GM23338 (cell line): ENCODE results near the gene HDAC3.

ENCODE experiments used
- CREB1 ChIP-seq: fragments of 250-450 bp; sonication (Bioruptor Pico); IDR thresholded peaks from 2 replicates; pipeline ENCODE4 v1.5.0; 2020; ENCODE audit warnings: low read depth, mild to moderate bottlenecking, moderate library complexity
- ETS1 ChIP-seq: IDR thresholded peaks from 2 replicates; pipeline ENCODE4 v1.6.1; 2016; ENCODE audit warnings: antibody characterized with exemption
- EZH2 ChIP-seq: fragments of 200-600 bp; sonication (generic); IDR thresholded peaks from one replicate; pipeline ENCODE4 v1.8.0; 2017; ENCODE audit warnings: antibody characterized with exemption, mild to moderate bottlenecking, low read depth; ENCODE audit not compliant: unreplicated experiment
- EZH2phosphoT487 ChIP-seq: fragments of 200-600 bp; sonication (generic); IDR thresholded peaks from one replicate; pipeline ENCODE4 v1.8.1; 2018; ENCODE audit warnings: antibody characterized with exemption; ENCODE audit not compliant: unreplicated experiment
- JUNB ChIP-seq: IDR thresholded peaks from one replicate; pipeline ENCODE4 v1.6.1; 2016; ENCODE audit warnings: antibody characterized with exemption; ENCODE audit not compliant: unreplicated experiment
- NANOG ChIP-seq: IDR thresholded peaks from 2 replicates; pipeline ENCODE4 v1.6.1; 2016; ENCODE audit warnings: antibody characterized with exemption, borderline replicate concordance
- POLR2AphosphoS5 ChIP-seq: IDR thresholded peaks from 2 replicates; pipeline ENCODE4 v1.6.1; 2016; ENCODE audit warnings: antibody characterized with exemption, low read depth
- STAT1 ChIP-seq: IDR thresholded peaks from one replicate; pipeline ENCODE4 v1.6.1; 2016; ENCODE audit warnings: antibody characterized with exemption; ENCODE audit not compliant: unreplicated experiment
- ZNF114 ChIP-seq: fragments of 250-450 bp; sonication (Bioruptor Pico); IDR thresholded peaks from 2 replicates; pipeline ENCODE4 v1.5.0; 2020; ENCODE audit warnings: mild to moderate bottlenecking, moderate library complexity
- TF ChIP-seq, protein P1 (sequence below): IDR thresholded peaks from one replicate; pipeline ENCODE4 v1.6.1; 2018; ENCODE audit warnings: antibody characterized with exemption; ENCODE audit not compliant: unreplicated experiment
- TF ChIP-seq, protein P2 (sequence below), 2 experiments: fragments of 200-600 bp in 1 of 2; sonication (generic) in 1 of 2; conservative IDR thresholded peaks; 2 replicates each; pipeline versions ENCODE4 v1.5.1 to v1.6.1; 2016 to 2017; ENCODE audit warnings: antibody characterized with exemption in 2 of 2, low read depth in 2 of 2, mild to moderate bottlenecking in 2 of 2, moderate library complexity in 1 of 2

DNA sequence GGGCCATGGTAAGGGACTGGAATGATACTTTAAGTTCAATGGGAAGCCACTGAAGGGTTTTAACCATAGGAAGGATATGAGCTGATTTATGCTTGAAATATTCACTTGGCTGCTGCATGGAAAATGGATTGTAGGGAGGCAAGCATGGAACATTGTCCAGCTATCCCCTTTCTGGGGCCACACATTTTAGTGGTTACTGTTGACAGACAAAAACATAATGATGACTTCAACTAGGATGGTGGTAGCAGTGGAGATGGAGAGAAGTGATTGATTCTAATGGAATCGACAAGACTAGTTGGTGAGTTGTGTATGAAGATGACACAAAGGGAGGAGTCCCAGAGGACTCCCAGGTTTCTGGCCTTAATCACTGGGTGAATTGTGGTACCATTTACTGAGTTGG, 20.8 kb upstream of the HDAC3 start:
- no peak for TF ChIP-seq EZH2
- TF ChIP-seq, protein P1, sequence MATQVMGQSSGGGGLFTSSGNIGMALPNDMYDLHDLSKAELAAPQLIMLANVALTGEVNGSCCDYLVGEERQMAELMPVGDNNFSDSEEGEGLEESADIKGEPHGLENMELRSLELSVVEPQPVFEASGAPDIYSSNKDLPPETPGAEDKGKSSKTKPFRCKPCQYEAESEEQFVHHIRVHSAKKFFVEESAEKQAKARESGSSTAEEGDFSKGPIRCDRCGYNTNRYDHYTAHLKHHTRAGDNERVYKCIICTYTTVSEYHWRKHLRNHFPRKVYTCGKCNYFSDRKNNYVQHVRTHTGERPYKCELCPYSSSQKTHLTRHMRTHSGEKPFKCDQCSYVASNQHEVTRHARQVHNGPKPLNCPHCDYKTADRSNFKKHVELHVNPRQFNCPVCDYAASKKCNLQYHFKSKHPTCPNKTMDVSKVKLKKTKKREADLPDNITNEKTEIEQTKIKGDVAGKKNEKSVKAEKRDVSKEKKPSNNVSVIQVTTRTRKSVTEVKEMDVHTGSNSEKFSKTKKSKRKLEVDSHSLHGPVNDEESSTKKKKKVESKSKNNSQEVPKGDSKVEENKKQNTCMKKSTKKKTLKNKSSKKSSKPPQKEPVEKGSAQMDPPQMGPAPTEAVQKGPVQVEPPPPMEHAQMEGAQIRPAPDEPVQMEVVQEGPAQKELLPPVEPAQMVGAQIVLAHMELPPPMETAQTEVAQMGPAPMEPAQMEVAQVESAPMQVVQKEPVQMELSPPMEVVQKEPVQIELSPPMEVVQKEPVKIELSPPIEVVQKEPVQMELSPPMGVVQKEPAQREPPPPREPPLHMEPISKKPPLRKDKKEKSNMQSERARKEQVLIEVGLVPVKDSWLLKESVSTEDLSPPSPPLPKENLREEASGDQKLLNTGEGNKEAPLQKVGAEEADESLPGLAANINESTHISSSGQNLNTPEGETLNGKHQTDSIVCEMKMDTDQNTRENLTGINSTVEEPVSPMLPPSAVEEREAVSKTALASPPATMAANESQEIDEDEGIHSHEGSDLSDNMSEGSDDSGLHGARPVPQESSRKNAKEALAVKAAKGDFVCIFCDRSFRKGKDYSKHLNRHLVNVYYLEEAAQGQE = no peak
- TF ChIP-seq, protein P2, sequence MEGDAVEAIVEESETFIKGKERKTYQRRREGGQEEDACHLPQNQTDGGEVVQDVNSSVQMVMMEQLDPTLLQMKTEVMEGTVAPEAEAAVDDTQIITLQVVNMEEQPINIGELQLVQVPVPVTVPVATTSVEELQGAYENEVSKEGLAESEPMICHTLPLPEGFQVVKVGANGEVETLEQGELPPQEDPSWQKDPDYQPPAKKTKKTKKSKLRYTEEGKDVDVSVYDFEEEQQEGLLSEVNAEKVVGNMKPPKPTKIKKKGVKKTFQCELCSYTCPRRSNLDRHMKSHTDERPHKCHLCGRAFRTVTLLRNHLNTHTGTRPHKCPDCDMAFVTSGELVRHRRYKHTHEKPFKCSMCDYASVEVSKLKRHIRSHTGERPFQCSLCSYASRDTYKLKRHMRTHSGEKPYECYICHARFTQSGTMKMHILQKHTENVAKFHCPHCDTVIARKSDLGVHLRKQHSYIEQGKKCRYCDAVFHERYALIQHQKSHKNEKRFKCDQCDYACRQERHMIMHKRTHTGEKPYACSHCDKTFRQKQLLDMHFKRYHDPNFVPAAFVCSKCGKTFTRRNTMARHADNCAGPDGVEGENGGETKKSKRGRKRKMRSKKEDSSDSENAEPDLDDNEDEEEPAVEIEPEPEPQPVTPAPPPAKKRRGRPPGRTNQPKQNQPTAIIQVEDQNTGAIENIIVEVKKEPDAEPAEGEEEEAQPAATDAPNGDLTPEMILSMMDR (conservative IDR thresholded peaks at IDR 0.05; ENCODE audit: low read depth in 2 of 2) = no peak
- TF ChIP-seq POLR2AphosphoS5 = no peak
- TF ChIP-seq CREB1 (CRISPR knock-in tag) = no peak
- TF ChIP-seq ETS1 = no peak
- TF ChIP-seq STAT1 = no peak
- no peak for TF ChIP-seq JUNB
- TF ChIP-seq EZH2phosphoT487 = no peak
- no peak for TF ChIP-seq ZNF114
- no peak for TF ChIP-seq NANOG
